IMR-90 (cell line): Measurements from ENCODE around the gene DDHD1. TPM values are rescaled to one million over a fixed set of nuclear protein-coding genes. Genes with fewer than 3 reads are reported as not detected.

Experiments used
- ATAC-seq: fragments of 200-7000 bp; cut with Tn5 transposase; 2 replicates; pipeline ENCODE4 v1.9.1; 2020; ENCODE audit warnings: low read depth, mild to moderate bottlenecking, moderate library complexity
- BruUV-seq: library from RNA; stranded (reverse); fragments of 400-500 nt; replicated peaks from 2 replicates; lab custom pipeline; 2021; lab: Mats Ljungman, UMichigan
- CTCF ChIA-PET: fragments of 300-600 bp; formaldehyde crosslinking; extraction: SDS; loops from one replicate; lab custom pipeline; 2021; ENCODE audit warnings: antibody characterized with exemption; lab: Yijun Ruan, JAX
- POLR2A ChIA-PET: fragments of 300-600 bp; sonication (Branson Sonifier 250); formaldehyde crosslinking; loops from one replicate; lab custom pipeline; 2022; ENCODE audit warnings: antibody characterized with exemption; ENCODE audit not compliant: unreplicated experiment; lab: Charles Lee
- DNase-seq: peaks from one replicate; pipeline ENCODE4 v3.0.0; 2013
- H2AFZ ChIP-seq: replicated peaks from 2 replicates; pipeline ENCODE3; 2013; ENCODE audit warnings: low read length, mild to moderate bottlenecking; ENCODE audit not compliant: poor library complexity
- H2AK5ac ChIP-seq: 2 replicates; pipeline ENCODE4 v1.6.1; 2013; ENCODE audit warnings: low read depth, low read length, inconsistent platforms
- H2AK9ac ChIP-seq: replicated peaks from 2 replicates; pipeline ENCODE3; 2013; ENCODE audit warnings: mild to moderate bottlenecking, low read depth, low read length, moderate library complexity; ENCODE audit not compliant: poor library complexity
- H2BK120ac ChIP-seq: 2 replicates; pipeline ENCODE4 v1.6.1; 2013; ENCODE audit warnings: low read depth, low read length, inconsistent platforms
- H2BK15ac ChIP-seq: 3 replicates; pipeline ENCODE4 v1.6.1; 2013; ENCODE audit warnings: low read depth, low read length, inconsistent platforms
- H2BK20ac ChIP-seq: 2 replicates; pipeline ENCODE4 v1.6.1; 2013; ENCODE audit warnings: low read depth, mild to moderate bottlenecking, inconsistent platforms, low read length, moderate library complexity
- H2BK5ac ChIP-seq: 2 replicates; pipeline ENCODE4 v1.6.1; 2013; ENCODE audit warnings: mild to moderate bottlenecking, low read depth, low read length, inconsistent platforms; ENCODE audit not compliant: poor library complexity, severe bottlenecking
- H3K14ac ChIP-seq: replicated peaks from 2 replicates; pipeline ENCODE4 v1.6.1; 2013; ENCODE audit warnings: low read depth, low read length, inconsistent platforms
- H3K18ac ChIP-seq: 2 replicates; pipeline ENCODE4 v1.6.1; 2013; ENCODE audit warnings: low read depth, low read length, control low read depth
- H3K23ac ChIP-seq: 2 replicates; pipeline ENCODE4 v1.6.1; 2013; ENCODE audit warnings: low read depth, low read length, inconsistent platforms
- H3K27ac ChIP-seq: 2 replicates; pipeline ENCODE4 v1.5.1; 2013; ENCODE audit warnings: mild to moderate bottlenecking, control low read depth, low read length; ENCODE audit not compliant: insufficient read depth
- H3K27me3 ChIP-seq: 2 replicates; pipeline ENCODE4 v1.6.1; 2013; ENCODE audit warnings: low read length; ENCODE audit not compliant: control insufficient read depth, insufficient read depth
- H3K36me3 ChIP-seq: 2 replicates; pipeline ENCODE4 v1.6.1; 2013; ENCODE audit warnings: low read length, mixed read lengths; ENCODE audit not compliant: control insufficient read depth, insufficient read depth
- H3K4ac ChIP-seq: 2 replicates; pipeline ENCODE4 v1.6.1; 2013; ENCODE audit warnings: low read depth, low read length, inconsistent platforms
- H3K4me1 ChIP-seq: 2 replicates; pipeline ENCODE4 v1.6.1; 2013; ENCODE audit warnings: low read length, mixed read lengths; ENCODE audit not compliant: control insufficient read depth, insufficient read depth
- H3K4me2 ChIP-seq: 2 replicates; pipeline ENCODE4 v1.6.1; 2013; ENCODE audit warnings: low read depth, mild to moderate bottlenecking, control low read depth, low read length, moderate library complexity
- H3K4me3 ChIP-seq: 2 replicates; pipeline ENCODE4 v1.5.1; 2013; ENCODE audit warnings: low read depth, mild to moderate bottlenecking, control low read depth, low read length, moderate library complexity; ENCODE audit not compliant: insufficient read depth
- H3K56ac ChIP-seq: 2 replicates; pipeline ENCODE4 v1.6.1; 2013; ENCODE audit warnings: low read length, inconsistent platforms; ENCODE audit not compliant: insufficient read depth; ENCODE audit errors: extremely low read depth
- H3K79me1 ChIP-seq, 2 experiments: 2 replicates each; pipeline ENCODE4 v1.6.1; 2013; ENCODE audit warnings: low read length in 2 of 2, inconsistent platforms in 1 of 2, low read depth in 1 of 2
- H3K9ac ChIP-seq: 2 replicates; pipeline ENCODE4 v1.6.1; 2013; ENCODE audit warnings: low read depth, low read length, control low read depth
- H3K9me1 ChIP-seq: 2 replicates; pipeline ENCODE4 v1.6.1; 2013; ENCODE audit warnings: low read length, inconsistent platforms; ENCODE audit not compliant: insufficient read depth
- H3K9me3 ChIP-seq: 2 replicates; pipeline ENCODE4 v1.6.1; 2013; ENCODE audit warnings: low read length; ENCODE audit not compliant: control insufficient read depth, insufficient read depth
- H4K20me1 ChIP-seq: 2 replicates; pipeline ENCODE4 v1.6.1; 2013; ENCODE audit warnings: low read length, inconsistent platforms; ENCODE audit not compliant: insufficient read depth
- H4K5ac ChIP-seq: 2 replicates; pipeline ENCODE4 v1.6.1; 2013; ENCODE audit warnings: mild to moderate bottlenecking, low read depth, low read length, control low read depth
- H4K8ac ChIP-seq, 2 experiments: 2 replicates each; pipeline ENCODE4 v1.6.1; 2013; ENCODE audit warnings: low read depth in 2 of 2, low read length in 2 of 2, control low read depth in 1 of 2, inconsistent platforms in 1 of 2
- H4K91ac ChIP-seq: 2 replicates; pipeline ENCODE4 v1.6.1; 2013; ENCODE audit warnings: low read depth, low read length, inconsistent platforms; ENCODE audit not compliant: insufficient read depth
- BHLHE40 ChIP-seq: fragments of 150-350 bp; IDR thresholded peaks from 2 replicates; pipeline ENCODE4 v1.6.1; 2016; ENCODE audit warnings: mild to moderate bottlenecking, low read depth, low read length
- CEBPB ChIP-seq: IDR thresholded peaks from 2 replicates; pipeline ENCODE4 v1.6.1; 2012; ENCODE audit warnings: low read depth, low read length, improper control_type of control experiment
- CHD1 ChIP-seq: IDR thresholded peaks from 2 replicates; pipeline ENCODE4 v1.6.1; 2012; ENCODE audit warnings: low read depth, low read length, improper control_type of control experiment
- CTCF ChIP-seq: conservative IDR thresholded peaks from 2 replicates; pipeline ENCODE4 v1.5.1; 2012; ENCODE audit warnings: mild to moderate bottlenecking, low read depth, low read length, improper control_type of control experiment
- FOS ChIP-seq: fragments of 150-350 bp; IDR thresholded peaks from 2 replicates; pipeline ENCODE4 v1.6.1; 2016; ENCODE audit warnings: low read depth, low read length
- MAFK ChIP-seq: IDR thresholded peaks from 2 replicates; pipeline ENCODE4 v1.6.1; 2012; ENCODE audit warnings: low read depth, low read length, improper control_type of control experiment
- MAZ ChIP-seq: IDR thresholded peaks from 2 replicates; pipeline ENCODE4 v1.6.1; 2012; ENCODE audit warnings: low read depth, mild to moderate bottlenecking, low read length, improper control_type of control experiment, moderate library complexity, borderline replicate concordance
- MXI1 ChIP-seq: IDR thresholded peaks from 2 replicates; pipeline ENCODE4 v1.6.1; 2012; ENCODE audit warnings: low read depth, mild to moderate bottlenecking, low read length, moderate library complexity, borderline replicate concordance
- NFE2L2 ChIP-seq: fragments of 150-350 bp; IDR thresholded peaks from 2 replicates; pipeline ENCODE4 v1.6.1; 2016; ENCODE audit warnings: low read depth, mild to moderate bottlenecking, low read length
- POLR2A ChIP-seq: IDR thresholded peaks from 2 replicates; pipeline ENCODE4 v1.6.1; 2012; ENCODE audit warnings: mild to moderate bottlenecking, low read depth, low read length
- RAD21 ChIP-seq: IDR thresholded peaks from 2 replicates; pipeline ENCODE4 v1.6.1; 2012; ENCODE audit warnings: low read length, improper control_type of control experiment
- RCOR1 ChIP-seq: IDR thresholded peaks from 2 replicates; pipeline ENCODE4 v1.6.1; 2012; ENCODE audit warnings: mild to moderate bottlenecking, low read length, improper control_type of control experiment; ENCODE audit not compliant: insufficient replicate concordance
- RFX5 ChIP-seq: IDR thresholded peaks from 2 replicates; pipeline ENCODE4 v1.8.0; 2012; ENCODE audit warnings: low read depth, mild to moderate bottlenecking, low read length, moderate library complexity
- SMC3 ChIP-seq: fragments of 150-350 bp; IDR thresholded peaks from 2 replicates; pipeline ENCODE4 v1.6.1; 2016; ENCODE audit warnings: low read depth, mild to moderate bottlenecking, antibody characterized with exemption, low read length, moderate library complexity
- USF2 ChIP-seq: fragments of 150-350 bp; IDR thresholded peaks from 2 replicates; pipeline ENCODE4 v1.6.1; 2017; ENCODE audit warnings: mild to moderate bottlenecking, antibody characterized with exemption, low read length, low read depth
- WGBS, 2 experiments: methylation state at CpG; one replicate each; pipeline versions ENCODE4 v1.1.5 to v1.1.7; 2013; ENCODE audit warnings: missing lambda C conversion rate in 2 of 2; ENCODE audit not compliant: insufficient read length in 1 of 2; ENCODE audit errors: extremely low coverage in 2 of 2; 5-methylcytosine and 5-hydroxymethylcytosine counted together
- dilution Hi-C: fragments of 300-500 bp; cut with HindIII; formaldehyde crosslinking; loops from one replicate; pipeline ENCODE4 v1.14.3; 2018; ENCODE audit warnings: low sequenced_read_pairs; ENCODE audit not compliant: unreplicated experiment
- in situ Hi-C: fragments of 300-500 bp; cut with MboI; formaldehyde crosslinking; loops from 3 replicates; pipeline ENCODE4 v1.14.3; 2019; ENCODE audit warnings: low sequenced_read_pairs, inconsistent platforms, mixed read lengths
- intact Hi-C: fragments of 100-400 bp; cut with micrococcal nuclease; formaldehyde crosslinking; loops from 2 replicates; pipeline ENCODE4 v1.10.0; 2022
- polyA plus RNA-seq, 3 experiments: library from polyadenylated mRNA; depleted of rRNA; stranded (reverse); fragments of >200 nt; gene quantifications; 2 replicates each; pipeline ENCODE4 v1.2.3, GENCODE V29; 2012; ENCODE audit warnings: low replicate concordance in 1 of 3
- total RNA-seq: library from RNA; depleted of rRNA; stranded (reverse); fragments of >200 nt; gene quantifications from 2 replicates; pipeline ENCODE4 v1.2.3, GENCODE V29; 2012
- TF ChIP-seq, protein P1 (sequence below): fragments of 150-350 bp; IDR thresholded peaks from 2 replicates; pipeline ENCODE4 v1.6.1; 2016; ENCODE audit warnings: low read depth, mild to moderate bottlenecking, low read length, moderate library complexity, borderline replicate concordance

DDHD1 gene
- total and polyA plus RNA-seq, 2 of the 4 experiments (the other 2 are of a cell fraction) = 4.5 to 9.0 TPM

DNA sequence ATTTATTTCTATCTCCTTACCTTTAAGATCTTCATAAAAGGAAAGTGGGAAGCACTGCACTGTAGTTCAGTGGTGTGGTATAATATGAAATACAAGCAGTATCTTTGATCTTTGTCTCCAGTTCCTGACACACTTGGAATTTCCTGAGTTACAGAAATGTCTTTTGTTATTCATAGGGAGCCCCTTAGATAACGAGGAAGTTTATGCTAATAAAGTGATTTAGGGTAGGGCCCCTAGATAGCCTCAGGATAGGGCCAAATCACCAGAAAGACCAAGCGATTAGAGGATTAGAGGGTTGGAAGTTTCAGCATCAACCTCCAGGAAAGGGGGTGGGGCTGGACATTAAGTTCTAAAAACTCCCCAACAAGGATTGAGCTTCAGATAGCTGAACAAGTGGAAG is 29.9 kb upstream of the DDHD1 start:
- CTCF ChIA-PET = no interaction called here

More for the DNA sequence above, 29.9 kb upstream of the DDHD1 start:
- Histone ChIP-seq H3K4me2 (no peak overlapping the region), H3K9ac (no peak overlapping the region), H3K9me3 (no peaks in the 10 kb centered on the region), H2AK9ac (no peak overlapping the region), H3K4ac (no peak overlapping the region), H3K79me1 (no peaks in the 10 kb centered on the region), H2BK5ac (no peak overlapping the region), H3K18ac (no peak overlapping the region), H3K27me3 (peaks cover 11% of the 10 kb centered on the region), H3K36me3 (no peaks in the 10 kb centered on the region), H2AK5ac (no peak overlapping the region), H2BK120ac (no peak overlapping the region), H2BK15ac (no peak overlapping the region), H3K23ac (no peak overlapping the region), H2AFZ (no peak overlapping the region), H4K8ac (no peak overlapping the region), H2BK20ac (no peak overlapping the region), H3K27ac (no peak overlapping the region), H3K4me1 (no peaks in the 10 kb centered on the region), H3K14ac (no peak overlapping the region), H4K5ac (no peak overlapping the region), H4K20me1 (no peaks in the 10 kb centered on the region), H4K91ac (no peak overlapping the region), H3K9me1 (no peaks in the 10 kb centered on the region), H3K56ac (no peak overlapping the region), H3K4me3 (no peak overlapping the region)
- no TSS peak for BruUV-seq
- no CpG with 5 or more reads among the region's 2 CpGs for WGBS, 2 experiments
- in situ Hi-C loops = no loop called here
- intact Hi-C loops = no loop called here
- ATAC-seq (no peak), DNase-seq (no peak)
- POLR2A ChIA-PET = no interaction called here
- TF ChIP-seq CEBPB (no peak), SMC3 (no peak), RAD21 (no peak), MAFK (no peak), MAZ (no peak), CHD1 (no peak), NFE2L2 (no peak), USF2 (no peak), RCOR1 (no peak), MXI1 (no peak), CTCF (no peak), RFX5 (no peak), POLR2A (no peak), BHLHE40 (no peak), FOS (no peak)
- TF ChIP-seq, protein P1, sequence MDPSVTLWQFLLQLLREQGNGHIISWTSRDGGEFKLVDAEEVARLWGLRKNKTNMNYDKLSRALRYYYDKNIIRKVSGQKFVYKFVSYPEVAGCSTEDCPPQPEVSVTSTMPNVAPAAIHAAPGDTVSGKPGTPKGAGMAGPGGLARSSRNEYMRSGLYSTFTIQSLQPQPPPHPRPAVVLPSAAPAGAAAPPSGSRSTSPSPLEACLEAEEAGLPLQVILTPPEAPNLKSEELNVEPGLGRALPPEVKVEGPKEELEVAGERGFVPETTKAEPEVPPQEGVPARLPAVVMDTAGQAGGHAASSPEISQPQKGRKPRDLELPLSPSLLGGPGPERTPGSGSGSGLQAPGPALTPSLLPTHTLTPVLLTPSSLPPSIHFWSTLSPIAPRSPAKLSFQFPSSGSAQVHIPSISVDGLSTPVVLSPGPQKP = no peak
- dilution Hi-C loops = no loop called here
